ENCODE results near the gene CPVL.

Gene CPVL

DNA sequence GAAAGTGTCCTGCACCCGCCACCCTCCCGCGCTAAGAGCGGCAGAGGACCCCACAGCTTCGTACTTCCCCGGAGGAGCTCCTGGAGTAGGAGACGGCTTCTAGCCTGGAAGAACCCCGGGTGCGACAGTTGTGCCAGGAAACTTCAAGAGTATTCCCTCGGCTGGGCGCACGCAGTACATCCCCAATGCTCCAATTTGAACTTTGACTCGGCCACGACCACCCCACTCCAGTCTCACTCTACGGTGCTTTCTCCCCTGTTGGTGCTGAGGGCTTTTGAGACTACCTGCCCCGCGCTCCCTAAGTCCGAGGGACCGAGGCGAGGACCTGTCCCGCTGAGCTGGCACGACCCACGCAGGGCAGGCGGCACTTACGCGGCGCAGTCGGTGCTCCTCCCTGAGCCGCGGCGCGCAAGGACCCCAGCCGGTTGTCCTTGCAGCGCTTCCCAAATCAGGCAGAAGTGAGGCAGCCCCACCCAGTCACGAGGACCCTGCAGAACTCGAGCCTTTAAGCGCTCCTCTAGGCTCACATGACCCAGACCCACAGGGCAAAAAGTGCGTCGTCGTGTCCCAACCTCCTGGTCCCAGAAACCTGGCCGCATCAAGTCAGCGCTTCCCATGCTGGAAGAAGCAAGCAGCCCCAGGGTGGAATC, at the start of gene CPVL:
Gene CPVL, minus strand, starts transcription at position 481 of the 650 bp plus-strand sequence. CDS start 25,476 bp downstream, outside the sequence.
- peak; percentile 16 for DNase-seq (ENCODE audit: low spot score)

DNA sequence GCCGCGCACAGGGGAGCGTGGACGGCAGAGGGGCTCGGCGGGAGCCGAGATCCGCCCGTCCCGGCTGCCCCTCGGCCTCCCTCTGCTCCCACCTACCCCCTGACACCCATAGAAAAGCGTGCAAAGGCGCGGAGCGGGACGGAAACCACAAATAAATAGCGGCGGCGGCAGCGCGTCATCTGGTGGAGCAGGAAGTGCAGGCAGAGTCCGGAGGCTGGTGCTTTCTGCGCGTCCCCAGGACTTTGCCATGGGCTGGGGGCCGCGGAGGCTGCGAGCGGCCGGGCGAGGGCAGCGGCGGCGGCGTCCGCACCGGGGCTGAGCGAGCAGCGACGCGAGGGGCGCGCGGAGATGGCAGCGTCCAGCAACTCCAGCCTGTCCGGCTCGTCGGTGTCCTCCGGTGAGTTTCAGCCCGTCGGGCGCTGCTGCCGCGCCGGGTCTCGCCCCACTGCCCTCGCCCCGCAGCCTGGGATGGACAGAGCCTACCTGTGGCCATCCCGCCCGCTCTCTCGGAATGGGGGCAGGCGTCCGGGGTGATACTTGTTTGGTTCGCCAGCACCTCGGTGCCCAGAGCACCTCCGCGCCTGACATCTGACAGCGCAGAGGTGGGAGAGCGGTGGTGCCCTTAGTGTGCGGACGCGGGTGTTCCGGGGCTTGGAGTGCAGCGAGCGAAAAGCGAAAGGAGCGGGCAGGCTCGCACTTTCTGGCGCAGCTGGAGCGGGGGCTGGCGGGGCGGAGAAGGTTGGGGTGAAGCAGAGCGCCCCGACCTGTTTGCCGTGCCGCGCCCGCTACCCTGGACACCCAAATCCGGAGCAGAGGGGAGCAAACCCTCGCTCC, 48.5 kb upstream of the CPVL start, which contains the start of gene CHN2:
Gene CHN2, plus strand, starts transcription at position 182 of the 834 bp plus-strand sequence.
- peak; percentile 48 for DNase-seq (ENCODE audit: low spot score)

DNA sequence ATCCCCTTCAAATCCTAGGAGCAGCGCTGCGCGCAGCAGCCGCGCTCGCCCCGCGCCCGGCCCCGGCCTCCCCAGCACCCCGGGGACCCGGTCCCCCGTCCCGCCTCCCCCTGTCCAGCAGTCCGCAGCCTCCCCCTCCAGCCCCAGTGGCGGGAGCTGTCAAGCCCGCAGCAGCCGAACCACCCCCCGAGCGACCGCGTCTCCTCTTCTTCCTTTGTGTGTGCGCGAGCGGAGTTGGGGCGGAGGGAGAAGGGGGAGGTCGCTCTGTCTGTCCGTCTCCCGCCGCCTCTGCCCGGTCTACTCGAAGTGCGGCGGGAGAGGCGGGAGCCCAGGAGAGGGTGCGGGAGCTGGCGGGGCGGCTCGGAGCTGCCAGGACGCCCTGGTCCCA, 47.9 kb upstream of the CPVL start:
- no peak for DNase-seq (ENCODE audit: low spot score)

DNA sequence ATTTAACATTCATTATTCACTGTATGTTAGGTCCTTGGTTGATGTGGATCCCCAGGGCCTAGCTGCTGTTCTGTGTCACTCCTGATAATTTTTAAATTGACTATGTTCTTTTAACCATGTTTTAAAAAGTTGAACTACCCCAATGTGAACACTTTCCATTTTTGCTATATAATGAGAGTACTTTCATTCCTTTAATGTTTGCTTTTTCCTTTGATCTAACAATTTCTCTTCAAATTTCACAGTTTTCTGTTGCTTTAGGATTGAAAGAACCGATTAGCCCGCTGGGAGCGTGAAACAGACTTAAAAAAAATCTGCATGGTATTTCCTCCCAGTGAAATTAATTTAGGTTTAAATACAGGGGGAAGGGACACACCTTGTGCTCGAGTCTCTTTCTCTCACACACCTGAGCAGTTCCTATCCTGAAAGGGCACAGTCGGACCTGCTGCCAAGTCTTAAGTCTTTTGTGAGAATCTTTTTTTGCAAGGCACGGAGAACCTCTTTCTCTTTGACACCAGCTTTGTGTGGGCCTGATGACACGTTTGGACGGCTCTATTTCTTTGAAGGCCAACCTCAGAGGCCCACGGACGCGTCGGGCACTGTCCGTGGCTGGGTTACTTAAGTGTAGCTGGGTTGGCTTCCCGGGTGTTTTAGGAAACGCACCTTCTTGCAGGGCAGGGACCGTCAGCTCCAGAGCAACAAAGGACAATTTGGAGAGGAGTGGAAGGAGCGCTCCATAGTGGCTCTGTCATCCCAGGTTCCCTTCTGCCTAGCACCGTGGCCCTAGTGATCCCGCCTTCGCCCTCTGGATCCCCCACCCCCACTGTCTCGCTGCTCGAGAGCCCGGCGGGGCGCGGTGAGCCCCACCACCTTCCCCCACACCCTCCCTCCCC, 47.2 kb upstream of the CPVL start:
- DNase-seq (ENCODE audit: low spot score), result no peak

DNA sequence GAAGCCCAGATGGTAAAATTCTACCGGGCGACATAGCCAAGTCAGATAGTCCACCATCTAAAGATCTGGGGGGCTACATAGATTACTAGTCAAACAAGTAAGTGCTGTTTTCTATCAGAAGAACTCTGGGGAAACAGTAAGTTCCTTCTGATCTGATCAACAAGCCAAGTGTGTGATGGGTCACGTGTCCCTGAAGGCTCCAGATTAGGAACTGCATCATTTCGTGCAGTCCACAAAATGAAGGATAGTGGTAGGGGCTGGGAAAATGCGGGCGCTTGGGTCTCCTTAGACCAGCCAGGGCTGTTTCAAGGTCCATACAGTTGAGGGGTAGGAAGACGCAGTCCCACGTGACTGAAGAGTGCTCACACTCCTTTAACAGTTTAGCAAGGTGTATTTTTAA, 46.5 kb upstream of the CPVL start:
- DNase-seq (ENCODE audit: low spot score), result no peak

DNA sequence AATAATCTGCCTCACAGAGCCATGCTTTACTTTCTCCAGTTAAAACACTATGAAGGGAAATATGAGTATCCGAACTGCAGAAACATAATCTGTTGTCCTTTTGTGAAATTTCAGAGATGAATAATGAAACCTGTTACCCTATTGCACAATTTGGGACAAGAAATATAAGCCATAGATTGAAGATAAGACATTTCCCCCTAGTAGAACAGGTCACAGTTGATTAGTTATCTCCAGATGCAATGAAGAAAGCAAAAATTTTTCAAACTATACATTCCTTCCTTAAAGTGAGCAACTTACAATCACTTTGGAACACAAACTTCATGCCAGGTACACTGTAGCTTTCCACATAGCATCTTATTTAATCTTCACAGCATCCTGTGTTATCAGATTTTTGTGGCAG, 46.0 kb upstream of the CPVL start:
- no peak for DNase-seq (ENCODE audit: low spot score)

DNA sequence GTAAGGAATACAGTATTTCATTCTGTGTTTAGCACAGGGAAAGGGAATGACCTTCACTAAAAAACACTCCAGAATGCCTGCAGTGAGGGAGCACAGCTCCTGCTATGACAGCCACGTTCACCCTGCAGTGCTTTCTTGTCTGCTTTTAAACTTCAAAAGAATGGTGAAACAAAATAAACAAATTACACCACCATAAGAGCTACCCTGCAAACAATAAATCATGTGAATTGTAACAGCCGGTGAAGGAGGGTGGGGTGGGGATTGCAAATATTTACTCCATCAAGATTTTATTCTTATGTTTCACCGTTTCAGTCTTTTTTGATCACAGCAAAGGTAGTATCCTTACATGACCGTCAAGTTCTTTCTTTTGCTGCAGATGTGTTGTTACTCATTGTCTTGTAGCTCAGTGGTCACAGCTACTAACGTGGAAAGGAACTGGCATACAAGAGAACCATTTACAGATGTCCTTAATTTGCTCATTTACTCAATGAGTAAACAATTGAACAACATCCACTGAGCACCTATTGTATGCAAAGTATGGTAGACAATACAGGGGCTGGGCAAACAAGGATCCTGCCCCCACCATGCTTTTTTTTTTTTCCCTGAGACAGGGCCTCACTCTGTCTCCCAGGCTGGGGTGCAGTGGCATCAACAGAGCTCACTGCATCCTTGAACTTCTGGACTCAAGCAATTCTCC, 44.2 kb upstream of the CPVL start:
- no peak for DNase-seq (ENCODE audit: low spot score)

DNA sequence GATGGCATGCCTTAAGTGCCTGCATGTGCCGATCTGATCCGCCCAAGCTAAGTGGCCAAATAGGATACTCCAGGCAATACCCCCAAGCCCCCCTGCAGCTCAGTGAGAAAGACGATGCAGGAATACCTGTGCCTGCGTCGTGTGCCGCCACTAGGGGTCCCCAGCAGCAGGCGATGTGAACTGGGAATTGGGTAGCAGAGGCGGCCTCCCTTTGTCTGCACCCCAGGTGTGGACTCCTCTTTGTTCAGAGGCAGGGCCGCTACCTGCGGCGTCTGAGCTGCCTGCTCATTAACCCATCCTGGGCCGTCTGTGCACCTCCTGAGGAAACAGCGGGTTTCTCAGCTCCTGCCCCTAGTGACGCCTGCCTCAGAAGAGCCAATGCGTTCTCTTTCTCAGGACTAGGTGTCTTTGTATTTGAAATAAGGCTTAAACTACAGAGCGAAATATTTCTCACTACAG, 43.4 kb upstream of the CPVL start:
- peak; percentile 41 for DNase-seq (ENCODE audit: low spot score)

DNA sequence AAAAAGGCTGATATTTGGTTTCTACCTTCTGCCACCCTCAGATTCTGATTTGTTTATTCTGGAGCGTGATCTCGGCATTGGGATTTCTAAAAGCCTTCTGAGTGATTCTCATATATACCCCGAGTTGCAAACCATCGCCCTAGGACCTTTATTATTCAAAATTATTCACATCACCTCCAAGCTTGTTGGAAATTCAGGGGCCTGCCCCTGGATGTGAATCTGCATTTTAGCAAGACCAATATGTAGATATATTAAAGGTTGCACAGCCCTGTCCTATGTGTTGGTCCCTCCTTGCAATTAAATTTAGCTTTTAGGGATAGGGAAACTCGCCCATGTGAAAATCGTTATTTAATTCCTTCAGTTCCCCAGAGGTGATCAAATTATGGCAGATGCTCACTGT, 39.3 kb upstream of the CPVL start:
- no peak for DNase-seq (ENCODE audit: low spot score)

DNA sequence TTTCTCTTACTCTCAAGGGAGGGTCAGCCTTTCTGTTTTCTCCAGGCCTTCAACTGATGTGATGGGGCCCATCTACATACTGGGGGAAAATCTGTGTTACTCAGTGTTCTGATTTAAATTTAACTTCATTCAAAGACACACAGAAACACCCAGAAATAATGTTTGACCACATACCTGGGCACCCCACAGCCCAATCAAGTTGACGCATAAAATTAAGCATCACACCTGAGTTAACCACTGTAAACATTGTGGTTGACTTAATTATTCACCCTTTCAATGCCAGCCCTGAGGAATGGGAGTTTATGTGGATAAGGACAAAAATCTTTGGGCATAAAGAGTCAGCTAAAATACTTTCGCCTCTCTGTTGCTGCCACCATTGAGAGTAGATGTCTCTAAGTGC, 38.3 kb upstream of the CPVL start:
- DNase-seq (ENCODE audit: low spot score), result no peak

DNA sequence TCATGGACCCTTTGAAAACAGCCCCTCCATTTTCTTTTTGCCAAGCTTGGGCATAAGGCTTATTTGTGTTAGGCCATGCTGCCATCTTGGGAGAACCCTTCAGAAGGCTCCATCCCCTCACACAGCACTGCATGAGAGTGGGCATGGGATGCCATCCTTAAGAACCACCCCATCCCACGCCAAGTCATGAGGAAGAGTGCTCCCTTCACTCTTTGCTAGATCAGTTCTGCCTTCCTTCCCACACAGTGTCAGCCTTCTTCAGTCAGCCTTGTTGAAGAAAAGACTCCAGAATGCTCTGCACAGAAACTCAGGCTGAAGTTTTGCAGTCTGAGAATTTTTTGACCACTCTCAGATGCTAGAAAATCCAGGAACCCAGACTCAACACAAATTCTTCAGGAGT, 32.8 kb upstream of the CPVL start:
- no peak for DNase-seq (ENCODE audit: low spot score)

DNA sequence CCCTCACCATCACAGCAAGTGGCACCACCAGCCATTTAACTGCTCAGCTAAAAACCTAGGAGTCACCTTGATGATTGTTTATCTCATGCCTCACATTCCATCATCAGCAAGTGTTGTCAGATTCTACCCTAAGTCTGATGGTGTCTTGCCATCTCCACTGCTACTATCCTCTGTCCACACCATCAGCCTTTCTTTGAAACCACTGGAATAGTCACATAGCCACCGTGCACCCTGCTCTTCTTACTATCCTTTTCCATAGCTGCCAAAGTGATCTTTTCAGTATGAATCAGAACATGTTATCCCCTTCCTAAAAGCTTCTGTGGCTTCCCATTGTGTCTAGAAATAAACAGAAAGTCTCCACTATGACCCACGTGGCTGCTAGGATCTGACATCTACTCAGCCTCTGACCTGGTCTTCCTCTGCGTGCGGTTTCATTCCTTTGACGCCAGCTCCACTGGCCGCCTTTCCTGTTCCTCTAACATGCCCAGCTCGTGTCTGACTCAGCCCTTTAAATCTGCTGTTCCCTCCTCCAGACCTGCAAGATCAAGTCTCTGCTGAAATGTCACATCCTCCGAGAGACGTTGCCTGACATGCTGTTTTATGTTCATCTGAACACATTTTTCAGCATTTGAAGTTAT, 31.7 kb upstream of the CPVL start:
- peak; percentile 55 for DNase-seq (ENCODE audit: low spot score)

DNA sequence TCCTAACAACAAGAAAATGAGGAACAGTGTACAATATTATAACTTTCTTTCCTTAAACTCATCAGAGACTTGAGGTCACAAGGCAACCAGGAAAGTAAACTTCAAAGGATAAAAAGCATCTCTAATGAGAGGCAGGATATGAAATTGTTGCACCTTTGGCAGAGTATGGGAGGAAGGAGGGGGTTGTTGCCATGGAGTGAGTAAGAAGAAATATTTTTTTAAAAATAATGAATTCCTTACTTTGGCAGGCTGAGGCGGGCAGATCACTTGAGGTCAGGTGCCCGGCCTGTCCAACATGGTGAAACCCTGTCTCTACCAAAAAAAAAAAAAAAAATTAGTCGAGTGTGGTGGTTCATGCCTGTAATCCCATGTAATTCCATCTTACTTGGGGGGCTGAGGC, 27.1 kb upstream of the CPVL start:
- no peak for DNase-seq (ENCODE audit: low spot score)

DNA sequence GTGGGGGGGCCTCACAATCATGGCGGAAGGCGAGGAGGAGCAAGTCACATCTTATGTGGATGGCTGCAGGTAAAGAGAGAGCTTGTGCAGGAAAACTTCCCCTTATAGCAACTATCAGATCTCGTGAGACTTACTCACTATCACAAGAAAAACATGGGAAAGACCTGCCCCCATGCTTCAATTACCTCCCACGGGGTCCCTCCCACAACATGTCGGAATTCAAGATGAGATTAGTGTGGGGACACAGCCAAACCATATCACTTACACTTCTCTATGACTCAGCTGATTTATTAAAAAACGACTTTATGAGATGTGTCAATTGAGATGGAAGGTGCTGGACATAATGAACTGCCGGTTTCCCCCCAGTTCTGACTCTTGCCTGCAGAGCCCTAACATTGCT, 24.4 kb upstream of the CPVL start:
- DNase-seq (ENCODE audit: low spot score), result no peak

DNA sequence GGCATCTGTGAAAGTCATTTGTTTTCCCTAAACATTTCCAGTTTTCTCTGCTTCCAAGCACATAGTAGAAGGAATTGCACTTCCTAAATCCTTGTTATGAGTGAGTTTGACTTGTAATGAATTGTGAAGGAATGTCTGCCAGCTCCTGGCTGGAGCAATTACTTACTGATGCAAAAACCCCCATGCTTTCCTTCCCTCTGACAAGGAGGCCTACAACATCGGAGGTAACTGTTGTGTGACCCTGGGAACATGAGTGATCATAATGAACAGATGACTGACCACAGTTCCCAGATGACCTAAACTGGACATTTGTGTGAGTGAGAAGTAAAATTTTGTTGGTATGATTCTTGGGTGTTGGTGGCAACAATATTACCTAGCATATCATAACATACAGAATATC, 21.4 kb upstream of the CPVL start:
- DNase-seq (ENCODE audit: low spot score), result no peak

DNA sequence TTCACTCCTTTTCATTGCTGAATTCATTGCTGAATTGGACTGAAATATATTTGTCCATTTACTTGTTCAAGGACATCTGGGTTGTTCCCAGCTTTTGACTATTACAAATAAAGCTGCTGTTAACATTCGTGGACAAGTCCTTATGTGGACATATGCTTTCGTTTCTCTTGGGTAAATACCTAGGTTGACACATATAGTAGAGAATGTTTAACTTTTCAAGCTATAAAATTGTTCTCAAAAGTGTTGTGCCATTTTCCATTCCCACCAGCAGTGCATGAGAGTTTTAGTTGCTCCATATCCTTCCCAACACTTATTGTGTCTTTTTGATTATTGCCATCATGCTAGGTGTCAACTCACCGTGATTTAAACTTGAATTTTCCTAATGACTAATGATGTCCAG, 17.5 kb upstream of the CPVL start:
- DNase-seq (ENCODE audit: low spot score), result no peak

DNA sequence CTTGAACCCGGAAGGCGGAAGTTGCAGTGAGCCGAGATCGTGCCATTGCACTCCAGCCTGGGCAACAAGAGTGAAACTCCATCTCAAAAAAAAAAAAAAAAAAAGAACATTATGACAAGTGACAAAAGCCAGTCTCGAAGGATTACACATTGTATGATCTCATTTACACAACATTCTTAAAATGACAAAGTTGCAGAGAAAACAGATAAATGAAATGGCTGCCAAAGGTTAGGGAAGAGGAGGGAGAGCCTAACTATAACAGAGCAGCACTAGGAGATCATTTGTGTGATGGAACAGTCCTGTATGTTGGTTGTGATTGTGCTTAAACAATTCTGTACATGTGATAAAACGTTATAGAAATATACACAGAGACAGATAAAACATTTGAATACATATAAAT, 16.2 kb upstream of the CPVL start:
- DNase-seq (ENCODE audit: low spot score), result no peak

DNA sequence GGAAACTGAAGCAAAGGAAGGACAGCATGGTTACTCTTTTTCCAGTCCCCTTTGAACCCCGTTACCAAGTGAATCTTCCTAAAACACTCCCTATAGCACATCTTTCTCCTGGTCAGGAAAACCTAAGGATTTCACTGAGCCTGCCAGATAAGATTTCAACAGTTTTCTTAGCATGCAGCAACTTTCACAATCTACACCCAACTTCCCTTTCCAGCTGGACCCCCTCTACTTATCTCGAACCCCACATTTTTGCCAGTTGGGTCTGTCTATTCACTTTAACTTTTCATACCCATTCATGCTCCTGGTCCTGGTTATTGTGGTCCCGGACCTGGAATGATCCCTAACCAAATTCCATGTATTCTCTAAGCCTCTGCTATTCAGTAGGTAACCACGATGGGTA, 14.9 kb upstream of the CPVL start:
- DNase-seq (ENCODE audit: low spot score), result no peak

DNA sequence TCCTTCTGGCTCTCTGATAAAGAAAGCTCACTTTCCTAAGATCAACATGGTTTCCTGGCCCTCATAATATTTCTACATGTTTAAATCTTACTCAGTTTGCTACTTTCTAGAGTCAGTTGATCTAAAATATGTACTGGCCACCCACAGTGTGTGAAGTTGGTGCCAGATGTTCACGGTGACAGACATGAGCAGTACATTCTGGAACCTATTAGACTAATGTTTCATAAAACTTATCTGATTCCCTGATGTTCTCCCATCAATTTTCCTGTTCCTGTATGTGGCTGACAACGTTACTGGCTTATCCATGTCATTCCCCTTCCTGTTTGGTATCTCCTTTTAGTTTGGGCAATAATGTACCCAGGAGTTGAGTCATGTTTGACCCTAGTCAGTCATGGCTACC, 13.7 kb upstream of the CPVL start:
- no peak for DNase-seq (ENCODE audit: low spot score)

DNA sequence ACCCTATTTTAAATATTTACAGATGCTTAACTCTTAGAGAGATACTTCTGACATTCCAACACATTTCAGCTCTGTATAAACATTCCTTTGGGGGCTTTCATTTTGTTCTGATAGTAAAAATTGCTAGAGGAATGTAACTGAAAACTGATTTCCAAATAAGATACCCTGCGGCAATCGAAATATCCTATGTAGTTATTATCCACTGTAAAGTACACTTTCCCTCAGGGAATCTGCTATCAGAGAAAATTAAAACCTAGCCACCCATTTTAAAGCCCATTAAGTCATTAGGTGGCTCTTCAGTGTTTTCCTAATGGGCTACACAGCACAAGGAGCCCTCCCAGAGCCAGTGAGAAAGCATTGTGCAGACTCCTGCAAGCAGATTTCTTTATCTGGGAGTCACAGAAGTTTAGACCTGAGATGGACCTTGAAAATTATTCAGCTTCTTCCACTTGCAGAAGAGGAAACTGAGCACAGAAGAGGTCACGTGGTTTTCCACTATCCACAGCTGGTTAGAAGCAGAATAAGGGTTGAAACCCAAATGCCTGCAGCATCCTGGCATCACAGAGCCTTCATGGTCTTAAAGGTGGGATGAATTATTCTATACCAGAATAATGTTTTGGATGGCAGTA, 12.6 kb upstream of the CPVL start:
- no peak for DNase-seq (ENCODE audit: low spot score)

DNA sequence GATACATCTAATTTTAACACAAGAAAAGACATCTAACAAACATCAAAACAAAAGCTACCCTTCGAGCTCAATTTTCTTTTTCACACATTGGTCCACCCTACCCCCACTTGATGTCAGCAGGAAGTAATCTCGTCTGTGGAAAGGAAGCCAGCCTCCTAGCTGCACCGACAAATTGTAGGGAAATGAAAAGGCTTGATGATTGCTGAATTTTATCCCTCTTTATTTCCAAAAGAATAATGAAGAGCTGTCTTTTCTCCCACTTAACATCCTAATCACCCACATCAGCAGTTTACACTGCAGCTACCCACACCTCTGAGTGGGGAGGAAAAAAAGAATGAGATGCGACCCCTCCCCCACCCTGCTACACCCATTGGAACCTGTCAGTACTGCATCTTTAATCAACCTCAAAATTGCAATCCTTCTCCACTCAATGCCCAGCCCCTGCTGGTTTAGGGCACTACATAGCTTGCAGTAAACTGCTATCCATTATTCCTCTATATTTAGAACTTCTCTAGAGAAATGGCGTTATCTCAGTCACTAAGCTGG, 10.6 kb upstream of the CPVL start:
- no peak for DNase-seq (ENCODE audit: low spot score)

All from putamen (tissue), 1 donor.